ENCODE data around the gene MAP2K7.

DNA sequence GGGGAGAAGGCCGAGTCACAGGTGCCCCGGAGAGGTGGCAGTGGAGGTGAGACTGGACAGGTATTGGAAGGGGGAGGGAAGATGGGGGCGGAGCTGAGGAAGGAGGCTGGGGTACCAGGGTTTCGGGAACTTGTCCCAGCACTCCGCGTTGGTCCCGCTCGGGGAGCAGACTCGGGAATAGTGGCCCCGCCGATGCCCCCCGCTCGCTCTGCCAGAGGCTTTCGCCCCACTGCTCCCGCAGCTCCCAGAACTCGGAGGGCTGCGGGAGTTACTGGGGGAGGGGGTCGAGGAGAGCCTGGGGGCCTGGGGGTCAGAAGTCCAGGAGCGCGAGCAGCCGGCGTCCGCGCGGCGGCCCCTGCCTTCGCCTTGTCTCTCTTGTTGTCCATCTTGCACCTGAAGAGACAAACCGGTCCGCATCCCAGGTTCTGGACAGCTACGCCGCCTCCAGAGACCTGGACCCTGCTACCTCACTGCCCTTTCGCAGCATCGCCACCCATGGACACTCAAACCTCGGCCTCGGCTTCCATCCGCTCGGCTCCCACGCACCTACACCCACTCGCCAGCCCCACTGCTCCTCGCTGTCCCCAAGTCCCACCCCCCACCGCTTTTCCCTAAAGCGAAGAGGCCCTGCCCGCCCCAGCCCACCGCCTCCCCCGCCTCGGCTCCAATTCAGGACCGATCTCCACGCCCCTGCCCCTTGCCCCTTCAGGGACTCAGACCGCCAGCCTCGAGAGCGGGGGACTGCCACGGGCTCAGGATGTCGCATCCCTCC lies 30.2 kb upstream of the MAP2K7 start:
- no peak for TF ChIP-seq POLR2AphosphoS5 (IDR thresholded peaks at IDR 0.05; ENCODE audit: low read depth, low read length)
- no peak for TF ChIP-seq POLR2A (IDR thresholded peaks at IDR 0.05; ENCODE audit: low read depth, low read length)
